HepG2 (cell line): ENCODE data around the gene EFEMP2. TPM values are rescaled to one million over a fixed set of nuclear protein-coding genes. Genes with fewer than 3 reads are reported as not detected.

Experiments
- GATAD2A ChIP-seq: IDR thresholded peaks from 2 replicates; pipeline ENCODE4 v1.6.1; 2016
- HOXA5 ChIP-seq: sonication (generic); formaldehyde crosslinking; IDR thresholded peaks from 2 replicates; pipeline ENCODE4 v1.4.0; 2020; ENCODE audit warnings: missing genetic modification reagents
- ISL2 ChIP-seq: sonication (generic); formaldehyde crosslinking; IDR thresholded peaks from 2 replicates; pipeline ENCODE4 v1.5.0; 2020; ENCODE audit warnings: missing genetic modification reagents
- MED13 ChIP-seq: sonication (generic); formaldehyde crosslinking; IDR thresholded peaks from 2 replicates; pipeline ENCODE4 v1.5.0; 2020; ENCODE audit warnings: missing genetic modification reagents
- SALL1 ChIP-seq: sonication (generic); formaldehyde crosslinking; IDR thresholded peaks from 2 replicates; pipeline ENCODE4 v1.8.0; 2022; ENCODE audit warnings: mild to moderate bottlenecking, missing genetic modification reagents
- SMARCE1 ChIP-seq: fragments of 450-650 bp; IDR thresholded peaks from 2 replicates; pipeline ENCODE4 v1.6.1; 2017; ENCODE audit warnings: borderline replicate concordance
- SUZ12 ChIP-seq: fragments of 150-350 bp; IDR thresholded peaks from 2 replicates; pipeline ENCODE4 v1.6.1; 2014; ENCODE audit warnings: low read depth, low read length
- ZNF264 ChIP-seq: sonication (generic); formaldehyde crosslinking; IDR thresholded peaks from 2 replicates; pipeline ENCODE4 v1.4.0; 2020; ENCODE audit warnings: missing genetic modification reagents
- polyA plus RNA-seq, 8 experiments: library from polyadenylated mRNA; depleted of rRNA in 3 of 8; stranded (reverse) in 7 of 8; unstranded in 1 of 8; fragments of >200 nt; fragmentation: Illumina TruSeq in 4 of 8; extraction: Trizol in 4 of 8; gene quantifications; 2 replicates each; pipeline versions ENCODE4 v1.2.1 to v1.2.3, GENCODE V29; 2011 to 2016; ENCODE audit warnings: low read depth in 4 of 8, missing spikeins in 1 of 8, mixed read lengths in 1 of 8; ENCODE audit not compliant: insufficient read depth in 1 of 8
- total RNA-seq, 5 experiments: library from RNA; depleted of rRNA; stranded (reverse); fragments of >200 nt; fragmentation: Illumina TruSeq; extraction: Trizol; gene quantifications; 2 replicates each; pipeline ENCODE4 v1.2.3, GENCODE V29; 2016; ENCODE audit warnings: low read depth in 1 of 5
- TF ChIP-seq, protein P1 (sequence below): sonication (generic); formaldehyde crosslinking; conservative IDR thresholded peaks from 2 replicates; pipeline ENCODE4 v1.4.0; 2020; ENCODE audit warnings: mild to moderate bottlenecking, missing genetic modification reagents, moderate library complexity
- TF ChIP-seq, protein P2 (sequence below): sonication (generic); formaldehyde crosslinking; IDR thresholded peaks from 2 replicates; pipeline ENCODE4 v1.5.0; 2020; ENCODE audit warnings: missing genetic modification reagents
- TF ChIP-seq, protein P3 (sequence below): sonication (generic); formaldehyde crosslinking; IDR thresholded peaks from one replicate; pipeline ENCODE4 v1.5.1; 2020; ENCODE audit warnings: mild to moderate bottlenecking, missing genetic modification reagents; ENCODE audit errors: not compliant biosample characterization
- TF ChIP-seq, protein P4 (sequence below): sonication (generic); formaldehyde crosslinking; IDR thresholded peaks from 2 replicates; pipeline ENCODE4 v1.5.0; 2020; ENCODE audit warnings: mild to moderate bottlenecking, missing genetic modification reagents, moderate library complexity
- TF ChIP-seq, protein P5 (sequence below): sonication (generic); formaldehyde crosslinking; IDR thresholded peaks from 2 replicates; pipeline ENCODE4 v1.5.0; 2020; ENCODE audit warnings: mild to moderate bottlenecking, missing genetic modification reagents

The EFEMP2 gene
- total and polyA plus RNA-seq, 2 of the 13 experiments (the other 11 are each of a cell fraction or from before 2014, with no cell fraction given): 7.4 to 29.7 TPM

DNA sequence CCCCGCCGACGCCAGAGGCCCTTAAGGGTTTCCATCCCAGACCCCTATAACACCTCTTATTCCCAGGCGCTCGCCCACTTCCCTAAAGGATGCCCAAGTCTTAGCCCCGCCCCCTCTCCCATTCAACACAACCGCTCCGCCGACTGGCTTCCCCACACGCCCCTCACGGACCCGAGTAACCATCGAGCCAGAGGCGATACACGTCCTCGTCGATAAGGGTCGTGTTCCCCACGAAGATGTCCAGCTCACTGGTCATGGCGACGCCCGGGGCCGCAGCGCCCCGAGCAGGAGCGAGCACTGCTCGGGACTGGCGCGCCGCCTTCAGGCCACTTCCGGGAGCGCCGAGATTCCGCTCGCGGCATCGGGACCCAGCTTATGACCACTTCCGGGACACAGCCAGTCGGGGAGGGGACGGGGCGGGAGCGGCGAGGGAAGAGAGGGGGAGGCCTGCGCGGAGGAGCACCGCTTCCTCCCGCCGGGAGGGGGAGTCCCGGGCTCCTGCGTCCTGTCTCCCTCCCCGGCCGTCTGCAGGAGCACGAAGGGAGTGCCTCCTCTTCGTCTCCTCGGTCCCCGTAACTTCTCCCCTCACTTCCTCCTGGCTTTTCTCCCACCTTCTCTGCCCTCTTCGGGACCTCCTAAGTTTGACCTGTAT lies 15.7 kb upstream of the EFEMP2 start, which contains the start of gene FIBP (continued):
- TF ChIP-seq, protein P1, sequence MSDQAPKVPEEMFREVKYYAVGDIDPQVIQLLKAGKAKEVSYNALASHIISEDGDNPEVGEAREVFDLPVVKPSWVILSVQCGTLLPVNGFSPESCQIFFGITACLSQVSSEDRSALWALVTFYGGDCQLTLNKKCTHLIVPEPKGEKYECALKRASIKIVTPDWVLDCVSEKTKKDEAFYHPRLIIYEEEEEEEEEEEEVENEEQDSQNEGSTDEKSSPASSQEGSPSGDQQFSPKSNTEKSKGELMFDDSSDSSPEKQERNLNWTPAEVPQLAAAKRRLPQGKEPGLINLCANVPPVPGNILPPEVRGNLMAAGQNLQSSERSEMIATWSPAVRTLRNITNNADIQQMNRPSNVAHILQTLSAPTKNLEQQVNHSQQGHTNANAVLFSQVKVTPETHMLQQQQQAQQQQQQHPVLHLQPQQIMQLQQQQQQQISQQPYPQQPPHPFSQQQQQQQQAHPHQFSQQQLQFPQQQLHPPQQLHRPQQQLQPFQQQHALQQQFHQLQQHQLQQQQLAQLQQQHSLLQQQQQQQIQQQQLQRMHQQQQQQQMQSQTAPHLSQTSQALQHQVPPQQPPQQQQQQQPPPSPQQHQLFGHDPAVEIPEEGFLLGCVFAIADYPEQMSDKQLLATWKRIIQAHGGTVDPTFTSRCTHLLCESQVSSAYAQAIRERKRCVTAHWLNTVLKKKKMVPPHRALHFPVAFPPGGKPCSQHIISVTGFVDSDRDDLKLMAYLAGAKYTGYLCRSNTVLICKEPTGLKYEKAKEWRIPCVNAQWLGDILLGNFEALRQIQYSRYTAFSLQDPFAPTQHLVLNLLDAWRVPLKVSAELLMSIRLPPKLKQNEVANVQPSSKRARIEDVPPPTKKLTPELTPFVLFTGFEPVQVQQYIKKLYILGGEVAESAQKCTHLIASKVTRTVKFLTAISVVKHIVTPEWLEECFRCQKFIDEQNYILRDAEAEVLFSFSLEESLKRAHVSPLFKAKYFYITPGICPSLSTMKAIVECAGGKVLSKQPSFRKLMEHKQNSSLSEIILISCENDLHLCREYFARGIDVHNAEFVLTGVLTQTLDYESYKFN (CRISPR knock-in tag): no peak; the same call in none of the 2 replicates
- TF ChIP-seq ZNF264 (CRISPR knock-in tag) (0 out of 2 replicates have a peak, but pooled peaks have one; percentile 15), ISL2 (CRISPR knock-in tag) (peak; percentile 72), SMARCE1 (no peak), SUZ12 (no peak), GATAD2A (CRISPR knock-in tag) (peak; percentile 35), MED13 (CRISPR knock-in tag) (0 out of 2 replicates have a peak, but pooled peaks have one; percentile 33), HOXA5 (CRISPR knock-in tag) (0 out of 2 replicates have a peak, but pooled peaks have one; percentile 33), SALL1 (CRISPR knock-in tag) (peak; percentile 48)
- TF ChIP-seq, protein P2, sequence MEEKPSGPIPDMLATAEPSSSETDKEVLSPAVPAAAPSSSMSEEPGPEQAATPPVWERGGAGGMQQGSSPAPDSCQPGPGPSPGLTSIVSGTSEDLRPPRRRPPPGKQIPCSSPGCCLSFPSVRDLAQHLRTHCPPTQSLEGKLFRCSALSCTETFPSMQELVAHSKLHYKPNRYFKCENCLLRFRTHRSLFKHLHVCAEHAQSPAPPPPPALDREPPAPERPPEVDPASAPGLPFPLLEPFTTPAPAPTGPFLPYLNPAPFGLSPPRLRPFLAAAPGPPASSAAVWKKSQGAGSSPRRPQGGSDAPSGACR (CRISPR knock-in tag): peak; percentile 85; the same call in 1 of the 2 replicates
- TF ChIP-seq, protein P3, sequence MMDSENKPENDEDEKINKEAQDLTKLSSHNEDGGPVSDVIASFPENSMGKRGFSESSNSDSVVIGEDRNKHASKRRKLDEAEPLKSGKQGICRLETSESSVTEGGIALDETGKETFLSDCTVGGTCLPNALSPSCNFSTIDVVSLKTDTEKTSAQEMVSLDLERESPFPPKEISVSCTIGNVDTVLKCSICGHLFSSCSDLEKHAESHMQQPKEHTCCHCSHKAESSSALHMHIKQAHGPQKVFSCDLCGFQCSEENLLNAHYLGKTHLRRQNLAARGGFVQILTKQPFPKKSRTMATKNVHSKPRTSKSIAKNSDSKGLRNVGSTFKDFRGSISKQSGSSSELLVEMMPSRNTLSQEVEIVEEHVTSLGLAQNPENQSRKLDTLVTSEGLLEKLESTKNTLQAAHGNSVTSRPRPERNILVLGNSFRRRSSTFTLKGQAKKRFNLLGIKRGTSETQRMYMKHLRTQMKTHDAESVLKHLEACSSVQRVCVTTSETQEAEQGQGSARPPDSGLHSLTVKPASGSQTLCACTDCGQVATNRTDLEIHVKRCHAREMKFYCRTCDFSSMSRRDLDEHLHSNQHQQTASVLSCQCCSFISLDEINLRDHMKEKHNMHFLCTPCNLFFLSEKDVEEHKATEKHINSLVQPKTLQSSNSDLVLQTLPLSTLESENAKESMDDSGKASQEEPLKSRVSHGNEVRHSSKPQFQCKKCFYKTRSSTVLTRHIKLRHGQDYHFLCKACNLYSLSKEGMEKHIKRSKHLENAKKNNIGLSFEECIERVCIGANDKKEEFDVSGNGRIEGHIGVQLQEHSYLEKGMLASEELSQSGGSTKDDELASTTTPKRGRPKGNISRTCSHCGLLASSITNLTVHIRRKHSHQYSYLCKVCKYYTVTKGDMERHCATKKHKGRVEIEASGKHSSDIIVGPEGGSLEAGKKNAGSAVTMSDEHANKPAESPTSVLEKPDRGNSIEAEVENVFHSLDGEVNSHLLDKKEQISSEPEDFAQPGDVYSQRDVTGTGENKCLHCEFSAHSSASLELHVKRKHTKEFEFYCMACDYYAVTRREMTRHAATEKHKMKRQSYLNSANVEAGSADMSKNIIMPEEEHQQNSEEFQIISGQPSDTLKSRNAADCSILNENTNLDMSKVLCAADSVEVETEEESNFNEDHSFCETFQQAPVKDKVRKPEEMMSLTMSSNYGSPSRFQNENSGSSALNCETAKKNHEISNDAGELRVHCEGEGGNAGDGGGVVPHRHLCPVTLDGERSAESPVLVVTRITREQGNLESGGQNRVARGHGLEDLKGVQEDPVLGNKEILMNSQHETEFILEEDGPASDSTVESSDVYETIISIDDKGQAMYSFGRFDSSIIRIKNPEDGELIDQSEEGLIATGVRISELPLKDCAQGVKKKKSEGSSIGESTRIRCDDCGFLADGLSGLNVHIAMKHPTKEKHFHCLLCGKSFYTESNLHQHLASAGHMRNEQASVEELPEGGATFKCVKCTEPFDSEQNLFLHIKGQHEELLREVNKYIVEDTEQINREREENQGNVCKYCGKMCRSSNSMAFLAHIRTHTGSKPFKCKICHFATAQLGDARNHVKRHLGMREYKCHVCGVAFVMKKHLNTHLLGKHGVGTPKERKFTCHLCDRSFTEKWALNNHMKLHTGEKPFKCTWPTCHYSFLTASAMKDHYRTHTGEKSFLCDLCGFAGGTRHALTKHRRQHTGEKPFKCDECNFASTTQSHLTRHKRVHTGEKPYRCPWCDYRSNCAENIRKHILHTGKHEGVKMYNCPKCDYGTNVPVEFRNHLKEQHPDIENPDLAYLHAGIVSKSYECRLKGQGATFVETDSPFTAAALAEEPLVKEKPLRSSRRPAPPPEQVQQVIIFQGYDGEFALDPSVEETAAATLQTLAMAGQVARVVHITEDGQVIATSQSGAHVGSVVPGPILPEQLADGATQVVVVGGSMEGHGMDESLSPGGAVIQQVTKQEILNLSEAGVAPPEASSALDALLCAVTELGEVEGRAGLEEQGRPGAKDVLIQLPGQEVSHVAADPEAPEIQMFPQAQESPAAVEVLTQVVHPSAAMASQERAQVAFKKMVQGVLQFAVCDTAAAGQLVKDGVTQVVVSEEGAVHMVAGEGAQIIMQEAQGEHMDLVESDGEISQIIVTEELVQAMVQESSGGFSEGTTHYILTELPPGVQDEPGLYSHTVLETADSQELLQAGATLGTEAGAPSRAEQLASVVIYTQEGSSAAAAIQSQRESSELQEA (CRISPR knock-in tag): peak; percentile 67
- TF ChIP-seq, protein P4, sequence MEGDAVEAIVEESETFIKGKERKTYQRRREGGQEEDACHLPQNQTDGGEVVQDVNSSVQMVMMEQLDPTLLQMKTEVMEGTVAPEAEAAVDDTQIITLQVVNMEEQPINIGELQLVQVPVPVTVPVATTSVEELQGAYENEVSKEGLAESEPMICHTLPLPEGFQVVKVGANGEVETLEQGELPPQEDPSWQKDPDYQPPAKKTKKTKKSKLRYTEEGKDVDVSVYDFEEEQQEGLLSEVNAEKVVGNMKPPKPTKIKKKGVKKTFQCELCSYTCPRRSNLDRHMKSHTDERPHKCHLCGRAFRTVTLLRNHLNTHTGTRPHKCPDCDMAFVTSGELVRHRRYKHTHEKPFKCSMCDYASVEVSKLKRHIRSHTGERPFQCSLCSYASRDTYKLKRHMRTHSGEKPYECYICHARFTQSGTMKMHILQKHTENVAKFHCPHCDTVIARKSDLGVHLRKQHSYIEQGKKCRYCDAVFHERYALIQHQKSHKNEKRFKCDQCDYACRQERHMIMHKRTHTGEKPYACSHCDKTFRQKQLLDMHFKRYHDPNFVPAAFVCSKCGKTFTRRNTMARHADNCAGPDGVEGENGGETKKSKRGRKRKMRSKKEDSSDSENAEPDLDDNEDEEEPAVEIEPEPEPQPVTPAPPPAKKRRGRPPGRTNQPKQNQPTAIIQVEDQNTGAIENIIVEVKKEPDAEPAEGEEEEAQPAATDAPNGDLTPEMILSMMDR: peak; percentile 94
- TF ChIP-seq, protein P5, sequence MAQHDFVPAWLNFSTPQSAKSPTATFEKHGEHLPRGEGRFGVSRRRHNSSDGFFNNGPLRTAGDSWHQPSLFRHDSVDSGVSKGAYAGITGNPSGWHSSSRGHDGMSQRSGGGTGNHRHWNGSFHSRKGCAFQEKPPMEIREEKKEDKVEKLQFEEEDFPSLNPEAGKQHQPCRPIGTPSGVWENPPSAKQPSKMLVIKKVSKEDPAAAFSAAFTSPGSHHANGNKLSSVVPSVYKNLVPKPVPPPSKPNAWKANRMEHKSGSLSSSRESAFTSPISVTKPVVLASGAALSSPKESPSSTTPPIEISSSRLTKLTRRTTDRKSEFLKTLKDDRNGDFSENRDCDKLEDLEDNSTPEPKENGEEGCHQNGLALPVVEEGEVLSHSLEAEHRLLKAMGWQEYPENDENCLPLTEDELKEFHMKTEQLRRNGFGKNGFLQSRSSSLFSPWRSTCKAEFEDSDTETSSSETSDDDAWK (CRISPR knock-in tag): no peak
